NCI-H510A (cell line): ENCODE data around the gene BEST2.

Source experiments
- DNase-seq: peaks from one replicate; lab custom pipeline; 2025; lab: John Stamatoyannopoulos, UW

BEST2 gene

DNA sequence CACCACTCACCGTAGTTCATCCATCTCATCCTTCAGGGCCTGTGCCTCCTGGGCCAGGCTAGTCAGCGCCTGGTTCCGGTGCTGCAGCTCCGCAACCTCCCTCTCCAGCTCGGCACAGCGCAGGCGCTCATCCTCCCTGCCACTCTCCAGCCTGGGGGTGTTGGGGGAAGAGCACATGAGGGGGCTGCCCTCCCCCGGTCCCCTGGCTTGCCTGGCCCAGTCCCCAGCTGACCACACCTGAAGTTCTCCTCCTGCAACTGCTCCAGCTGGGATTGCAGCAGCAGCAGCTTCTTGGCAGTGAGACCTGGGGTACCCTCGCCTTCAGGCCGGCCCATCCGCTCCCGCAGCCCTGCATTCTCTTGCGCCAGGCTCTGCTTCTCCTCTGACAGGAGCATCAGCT, 19.3 kb downstream of the BEST2 start:
- DNase-seq, result no peak

DNA sequence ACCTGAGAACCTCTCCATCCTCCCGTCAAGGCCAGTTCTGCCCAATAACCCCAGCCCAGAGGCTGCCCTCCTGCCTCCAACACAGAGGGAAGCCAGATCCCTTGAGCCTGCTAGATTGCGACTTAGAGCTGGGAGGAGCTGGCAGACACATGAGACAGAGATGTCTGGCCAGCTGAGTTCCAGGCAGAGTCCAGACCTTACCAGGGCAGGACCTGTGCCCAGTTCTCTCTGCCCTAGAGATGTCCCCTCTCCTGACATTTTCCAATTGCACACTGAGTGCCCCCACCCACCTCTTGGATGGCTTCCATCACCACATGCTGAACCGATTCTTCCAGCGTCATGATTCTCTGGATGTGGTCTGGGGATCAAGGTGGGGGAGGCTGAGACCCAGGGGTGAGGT, 20.7 kb downstream of the BEST2 start:
- no peak for DNase-seq

DNA sequence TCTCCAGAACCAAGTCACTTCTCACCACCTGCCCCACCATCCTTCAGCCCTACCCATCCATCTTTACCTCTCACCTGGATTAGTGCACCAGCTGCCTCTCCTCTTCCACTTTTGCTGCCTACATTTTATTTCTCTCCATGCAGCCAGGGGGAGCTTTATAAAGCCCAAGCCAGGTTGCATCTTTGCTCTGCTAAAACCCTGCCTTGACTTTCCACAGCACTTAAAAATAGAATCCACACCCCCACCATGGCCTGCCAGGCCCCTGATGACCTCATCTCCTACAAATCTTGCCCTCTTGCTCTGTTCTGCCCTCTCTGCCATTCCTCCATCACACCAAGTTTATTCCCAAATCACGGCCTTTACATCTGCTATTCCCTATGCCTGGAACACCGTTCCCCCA, 22.0 kb downstream of the BEST2 start:
- no peak for DNase-seq

DNA sequence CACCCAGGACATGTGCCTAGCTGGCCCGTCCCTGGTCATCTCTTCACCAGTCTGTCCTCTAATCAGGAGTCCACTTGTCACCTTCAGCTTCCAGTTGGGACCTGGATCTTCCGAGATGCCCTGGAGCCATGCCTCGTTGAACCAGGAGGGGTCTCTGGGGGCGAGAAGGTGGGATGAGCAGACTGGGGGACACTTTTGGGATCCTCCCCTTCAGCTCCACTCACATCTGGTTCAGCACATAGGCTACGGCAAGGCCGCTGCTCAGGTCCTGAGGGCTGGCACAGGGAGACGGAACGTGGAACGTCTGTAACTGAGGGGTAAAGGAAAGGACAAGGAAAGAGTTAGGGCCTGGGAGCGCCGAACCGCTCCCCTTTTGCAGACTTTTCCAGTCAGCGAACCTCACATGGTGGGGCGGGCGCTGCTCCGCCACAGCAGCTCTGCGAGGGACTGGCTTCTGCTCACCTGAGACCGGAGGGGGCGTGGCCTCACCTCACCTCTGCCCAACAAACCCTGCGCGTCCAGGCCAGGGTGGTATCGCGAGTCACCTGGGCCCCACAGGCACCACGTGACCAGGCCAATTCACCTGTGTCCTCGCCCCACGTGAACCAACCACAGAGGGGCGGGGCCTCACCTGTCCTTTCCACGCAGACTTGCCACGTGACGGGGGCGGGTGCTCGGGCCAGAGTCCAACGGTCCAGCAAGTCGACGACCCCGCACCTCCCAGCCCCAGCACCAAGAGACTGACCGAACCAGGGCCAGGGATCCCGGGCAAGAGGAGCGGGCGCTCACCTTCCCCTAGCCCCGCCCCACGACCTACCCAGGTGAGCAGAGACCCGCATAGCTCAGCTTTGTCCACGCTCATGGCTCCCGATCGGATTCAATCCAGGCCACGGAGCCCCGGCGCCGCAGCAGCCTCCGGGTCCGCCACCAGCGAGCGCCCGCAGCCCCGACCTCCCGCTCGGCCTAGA, 23.3 kb downstream of the BEST2 start, which contains the start of gene HOOK2:
Gene HOOK2, minus strand, starts transcription at position 965 of the 968 bp plus-strand sequence. Its CDS starts 103 bp downstream, at position 862.
- peak; percentile 91 for DNase-seq

DNA sequence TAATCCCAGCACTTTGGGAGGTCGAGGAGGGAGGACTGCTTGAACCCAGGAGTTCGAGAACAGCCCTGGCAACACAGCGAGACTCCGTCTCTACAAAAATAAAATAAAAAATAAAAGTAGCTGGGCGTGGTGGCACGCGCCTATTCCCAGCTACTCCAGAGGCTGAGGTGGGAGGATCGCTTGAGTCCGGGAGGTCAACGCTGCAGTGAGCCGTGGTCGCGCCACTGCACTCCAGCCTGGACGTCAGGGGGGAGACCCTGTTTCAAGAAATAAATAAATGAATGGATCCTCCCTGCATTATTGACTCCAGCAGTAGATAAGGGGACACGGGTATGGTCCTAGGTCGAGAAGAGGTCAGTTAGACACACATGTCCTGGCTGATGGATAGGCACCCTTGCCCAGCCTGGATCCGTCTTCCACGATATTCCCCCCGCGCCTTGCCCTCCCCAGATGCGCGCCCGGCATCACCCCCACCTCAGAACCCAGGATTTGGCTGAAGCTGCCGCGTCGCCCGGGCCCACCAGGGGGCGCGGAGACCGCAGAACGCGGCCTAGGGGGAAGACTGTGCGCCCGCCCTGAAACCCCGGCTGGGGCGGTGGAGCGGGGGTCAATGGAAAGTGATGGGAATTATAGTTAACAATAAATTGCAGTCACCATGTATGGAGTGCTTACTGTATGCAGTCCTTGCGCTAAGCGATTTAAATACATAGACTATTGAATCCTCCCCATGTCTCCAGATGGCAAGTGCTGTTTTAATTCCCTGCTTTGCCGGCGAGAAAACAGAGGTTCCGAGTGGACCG, 25.8 kb downstream of the BEST2 start:
- peak; percentile 62 for DNase-seq

DNA sequence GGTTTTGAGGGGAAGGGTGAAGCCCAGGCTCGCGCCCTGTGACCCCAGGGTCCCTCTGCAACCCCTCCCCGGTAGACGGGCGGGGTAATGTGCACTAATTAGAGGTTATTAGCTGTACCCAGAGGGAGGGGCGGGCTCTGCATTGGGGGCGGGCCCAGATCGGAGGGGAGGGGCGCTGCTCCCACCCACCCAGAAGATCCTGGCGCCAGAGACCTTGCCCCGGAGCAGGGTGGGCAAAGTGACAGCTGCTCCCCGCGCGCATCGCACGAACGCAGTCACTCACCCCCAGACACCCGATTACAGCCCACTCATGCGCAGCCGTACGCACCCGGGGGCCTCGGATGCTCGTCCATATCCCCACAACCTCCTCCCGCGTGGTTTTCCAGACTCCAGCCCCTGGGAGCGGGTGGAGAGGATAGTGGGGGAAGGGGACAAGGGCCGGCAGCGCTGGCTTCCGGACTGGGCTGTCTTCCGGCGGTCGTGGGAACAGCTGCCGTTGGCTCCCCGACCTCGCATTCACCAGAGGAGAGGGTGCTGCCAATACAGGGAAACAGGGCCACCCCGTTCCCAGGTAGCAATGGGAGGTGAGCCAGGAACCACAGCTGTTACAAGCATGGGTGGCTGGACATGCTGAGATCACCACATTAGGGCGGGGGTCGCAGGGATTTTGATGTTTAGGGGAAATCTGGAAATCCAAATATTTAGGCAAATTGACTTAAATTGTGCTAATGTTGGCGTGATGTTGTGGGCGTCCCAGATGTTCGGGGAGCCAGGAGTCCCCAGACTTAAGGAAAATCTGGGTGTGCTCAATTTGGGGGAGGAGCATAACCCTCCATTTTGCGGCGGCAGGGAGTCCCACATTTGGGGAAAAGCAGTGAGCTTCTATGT, 26.7 kb downstream of the BEST2 start:
- peak; percentile 67 for DNase-seq

DNA sequence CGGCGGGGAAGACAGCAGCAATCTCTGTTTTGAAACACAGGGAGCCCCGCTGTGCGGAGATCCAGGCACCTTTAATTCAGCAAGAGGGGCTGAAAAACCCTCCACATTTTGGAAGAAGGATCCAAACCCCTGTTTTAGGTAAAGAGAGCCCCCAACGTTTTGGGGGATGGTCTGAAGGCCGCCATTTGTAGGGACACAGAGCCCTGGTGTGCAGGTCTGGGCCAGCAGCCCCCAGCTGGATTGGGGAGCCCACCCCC, 27.2 kb downstream of the BEST2 start:
- no peak for DNase-seq

DNA sequence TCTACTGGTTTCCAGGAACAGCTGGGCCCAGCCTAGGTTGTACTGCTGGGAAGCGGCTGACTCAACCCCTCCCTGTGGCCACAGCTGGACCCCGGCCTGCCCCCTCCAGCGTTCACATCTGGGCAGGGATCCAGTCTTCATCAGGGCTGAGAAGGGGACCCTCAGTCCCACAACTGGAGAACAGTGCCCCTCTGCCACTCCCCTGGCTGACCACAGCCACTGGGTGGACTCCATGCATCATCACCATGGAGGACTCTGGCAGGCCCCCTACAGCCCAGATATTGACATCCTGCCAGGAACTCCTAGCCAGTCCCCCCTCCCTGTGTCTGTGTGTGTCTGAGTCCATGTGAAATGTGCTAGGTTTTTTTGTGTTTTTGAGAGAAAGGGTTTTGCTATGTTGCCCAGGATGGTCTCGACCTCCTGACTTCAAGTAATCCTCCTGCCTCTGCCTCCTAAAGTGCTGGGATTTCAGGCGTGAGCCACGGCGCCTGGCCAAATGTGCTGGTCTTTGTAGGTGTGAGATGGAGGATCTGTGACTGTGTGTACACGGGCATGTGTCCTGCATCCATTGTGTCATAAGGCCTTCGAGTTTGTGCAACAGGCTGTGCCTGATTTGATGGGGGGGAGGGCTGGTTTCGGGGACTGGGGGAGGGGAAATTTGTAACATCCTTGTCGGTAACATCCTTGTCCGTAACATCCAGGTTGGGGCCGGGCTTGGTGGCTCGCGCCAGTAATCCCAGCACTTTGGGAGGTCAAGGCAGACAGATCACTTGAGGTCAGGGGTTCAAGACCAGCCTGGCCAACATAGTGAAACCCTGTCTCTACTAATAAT, 27.8 kb downstream of the BEST2 start:
- DNase-seq, result no peak

DNA sequence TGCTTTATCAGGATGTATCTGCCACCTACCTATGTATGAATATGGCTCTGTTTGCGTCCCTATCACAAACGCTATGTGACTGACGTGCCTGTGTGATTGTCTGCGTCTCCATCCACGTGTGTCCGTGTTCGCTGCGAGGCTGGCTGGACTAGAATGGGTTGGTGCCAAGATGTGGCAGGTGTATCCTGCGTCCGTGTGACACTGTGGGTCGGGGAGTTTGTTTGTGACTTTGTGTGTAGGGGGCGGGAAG, 30.5 kb downstream of the BEST2 start:
- no peak for DNase-seq

DNA sequence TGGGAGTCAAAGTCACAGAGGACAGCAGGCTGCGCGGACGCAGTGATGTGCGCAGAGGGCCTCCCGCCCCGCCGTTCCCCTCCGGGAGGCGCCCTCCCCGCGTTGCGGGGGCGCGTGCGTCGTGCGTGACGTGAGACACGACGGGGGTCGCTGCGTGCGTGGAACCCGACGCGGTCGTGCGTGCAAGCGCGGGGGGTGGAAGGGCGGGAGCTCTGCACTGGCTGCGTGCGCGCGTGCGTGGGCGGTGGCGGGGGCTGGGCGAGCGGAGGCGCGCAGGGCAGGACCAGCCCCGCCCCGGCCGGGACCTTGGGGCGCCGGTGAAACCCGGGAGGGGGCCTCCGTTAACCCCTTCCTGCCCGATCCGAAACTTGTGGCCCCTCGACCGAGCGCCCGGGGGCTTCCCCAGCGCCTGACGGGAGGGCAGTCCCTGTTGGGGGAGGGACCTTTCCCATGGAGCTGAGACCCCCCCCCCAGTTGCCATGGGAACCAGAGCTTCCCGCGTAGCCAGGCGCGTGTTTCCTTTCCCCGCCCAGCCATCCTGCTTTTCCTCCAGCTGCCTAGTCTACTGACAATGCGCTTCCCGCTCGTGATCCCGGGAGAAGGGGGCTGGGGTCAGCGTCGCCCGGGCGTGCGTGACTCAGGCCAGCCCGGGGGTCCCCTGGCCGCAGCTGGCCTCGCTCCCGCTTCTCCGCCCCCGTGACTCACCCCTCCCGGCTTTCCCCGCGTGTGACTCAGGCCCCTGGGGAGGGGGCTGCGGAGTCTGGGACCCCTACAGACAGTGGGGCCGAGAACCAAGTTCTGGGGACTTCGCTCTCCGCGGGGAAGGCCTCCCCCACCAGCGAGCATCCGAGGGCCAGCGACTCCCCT, 31.1 kb downstream of the BEST2 start:
- DNase-seq, result no peak

DNA sequence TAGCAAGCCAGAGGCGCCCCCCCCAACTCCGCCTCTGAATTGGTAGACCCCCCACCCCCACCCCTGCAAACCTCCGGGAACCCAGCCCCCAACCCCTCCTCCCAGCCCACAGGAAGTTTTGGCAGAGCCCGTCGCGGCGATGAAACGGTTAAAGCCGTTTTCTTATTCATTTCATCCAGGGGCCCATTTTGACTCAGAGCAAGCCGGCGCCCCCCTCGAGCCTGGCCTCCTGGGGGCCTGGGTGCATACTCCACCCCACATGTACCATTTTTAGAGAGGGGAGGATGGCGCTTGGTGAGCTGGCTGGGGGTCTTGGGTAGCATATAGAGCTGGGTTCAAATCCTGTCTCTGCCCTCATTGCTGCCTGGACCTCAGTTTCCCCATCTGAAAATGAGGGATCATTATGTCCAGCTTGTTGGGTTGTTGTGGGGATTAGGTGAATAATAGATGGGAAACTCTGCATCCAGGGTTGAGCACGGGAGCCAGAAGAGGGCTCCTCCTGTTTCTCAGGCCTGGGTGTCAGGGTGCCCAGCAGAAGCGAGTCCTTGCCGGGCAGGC, 31.8 kb downstream of the BEST2 start:
- DNase-seq, result no peak

DNA sequence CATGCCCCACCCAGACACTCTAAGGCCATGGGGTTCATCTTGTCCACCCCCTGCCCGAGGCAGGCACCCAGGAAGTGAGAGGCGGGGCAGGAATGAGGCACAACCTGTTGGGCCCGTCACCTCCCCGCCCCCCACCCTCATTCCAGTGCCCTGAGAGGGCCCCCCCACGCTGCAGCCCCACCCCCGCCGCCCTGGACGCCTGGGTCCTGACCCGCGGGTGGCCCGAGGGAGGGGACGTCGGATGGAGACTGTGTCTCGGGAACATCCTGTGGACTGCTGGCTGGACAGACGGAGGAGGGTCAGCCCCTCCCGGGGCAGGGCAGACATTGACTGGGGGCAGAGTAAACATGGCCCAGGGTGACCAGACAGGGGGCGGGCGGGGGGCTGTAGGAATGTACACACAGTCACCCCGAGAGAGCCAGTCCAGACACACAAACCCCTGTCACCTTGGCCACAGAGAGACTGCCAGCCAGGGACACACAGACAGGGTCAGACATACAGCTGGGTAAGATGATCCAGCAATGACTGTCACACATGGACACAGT, 32.3 kb downstream of the BEST2 start:
- no peak for DNase-seq

DNA sequence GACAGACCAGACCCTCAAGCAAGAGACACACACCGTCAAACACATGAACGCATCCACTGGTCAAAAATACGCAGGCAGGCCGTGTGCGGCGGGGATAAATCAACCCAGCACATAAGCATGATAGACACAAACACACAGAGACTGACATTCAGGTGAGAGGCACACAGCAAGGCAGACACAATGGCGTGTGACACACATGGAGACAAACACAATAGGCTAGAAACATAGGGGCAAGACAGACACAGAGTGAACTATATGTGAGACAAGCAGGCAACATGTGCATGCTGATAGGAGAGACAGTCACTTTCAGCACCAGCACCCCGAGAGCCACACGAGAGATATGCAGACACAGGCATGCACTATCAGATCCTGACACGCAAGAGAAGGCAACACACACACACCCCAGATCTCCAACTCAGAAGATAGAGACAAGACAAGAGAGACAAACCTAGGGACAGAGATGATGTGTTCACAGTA, 32.8 kb downstream of the BEST2 start:
- no peak for DNase-seq

DNA sequence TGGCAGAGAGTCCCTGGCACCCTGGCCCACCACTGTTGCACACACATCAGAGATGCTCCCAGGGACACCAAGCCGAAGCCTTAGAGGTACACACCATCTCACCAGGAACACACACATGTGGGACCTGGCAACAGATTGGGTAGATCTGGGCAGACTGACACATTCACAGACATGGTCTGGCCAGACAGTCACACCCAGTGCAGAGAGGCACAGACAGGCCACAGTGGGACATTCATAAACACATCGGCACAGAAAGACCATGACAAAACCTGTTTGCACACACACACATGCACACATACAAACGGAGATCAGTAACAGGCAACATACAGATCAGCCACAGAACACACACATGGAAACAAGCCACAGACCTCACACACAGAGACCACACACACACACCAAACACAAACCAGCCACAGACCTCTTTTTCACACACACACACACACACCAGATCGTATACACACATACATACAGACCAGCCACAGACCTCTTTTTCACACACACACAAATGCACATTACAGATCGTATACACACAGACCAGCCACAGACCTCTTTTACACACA, 33.4 kb downstream of the BEST2 start:
- DNase-seq, result no peak

DNA sequence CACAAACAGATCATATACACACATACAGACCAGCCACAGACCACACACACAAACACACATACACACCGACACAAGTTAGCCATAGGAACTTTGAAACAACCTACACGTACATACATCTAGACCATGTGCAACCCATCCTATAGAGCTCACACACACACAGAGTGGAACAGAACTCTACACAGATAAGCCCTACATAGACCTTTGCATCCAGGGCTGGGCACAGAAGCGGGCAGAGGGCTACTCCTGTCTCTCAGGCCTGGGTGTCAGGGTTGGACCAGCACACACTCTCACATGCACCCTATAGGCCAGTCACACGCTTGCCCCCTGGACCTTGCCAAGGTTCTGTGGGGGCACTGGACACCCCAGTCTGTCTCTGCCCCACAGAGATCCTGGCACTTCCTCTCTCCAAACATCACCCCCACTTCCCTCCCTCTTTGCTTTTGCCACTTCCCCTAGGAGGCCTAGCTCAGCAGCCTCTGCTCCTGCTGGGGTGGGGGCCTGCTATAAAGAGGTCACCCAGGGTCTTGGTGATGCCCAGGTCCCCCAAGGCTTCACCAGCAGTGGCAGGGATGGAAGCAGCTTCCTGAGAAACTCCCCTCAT, 33.9 kb downstream of the BEST2 start:
- DNase-seq, result no peak

DNA sequence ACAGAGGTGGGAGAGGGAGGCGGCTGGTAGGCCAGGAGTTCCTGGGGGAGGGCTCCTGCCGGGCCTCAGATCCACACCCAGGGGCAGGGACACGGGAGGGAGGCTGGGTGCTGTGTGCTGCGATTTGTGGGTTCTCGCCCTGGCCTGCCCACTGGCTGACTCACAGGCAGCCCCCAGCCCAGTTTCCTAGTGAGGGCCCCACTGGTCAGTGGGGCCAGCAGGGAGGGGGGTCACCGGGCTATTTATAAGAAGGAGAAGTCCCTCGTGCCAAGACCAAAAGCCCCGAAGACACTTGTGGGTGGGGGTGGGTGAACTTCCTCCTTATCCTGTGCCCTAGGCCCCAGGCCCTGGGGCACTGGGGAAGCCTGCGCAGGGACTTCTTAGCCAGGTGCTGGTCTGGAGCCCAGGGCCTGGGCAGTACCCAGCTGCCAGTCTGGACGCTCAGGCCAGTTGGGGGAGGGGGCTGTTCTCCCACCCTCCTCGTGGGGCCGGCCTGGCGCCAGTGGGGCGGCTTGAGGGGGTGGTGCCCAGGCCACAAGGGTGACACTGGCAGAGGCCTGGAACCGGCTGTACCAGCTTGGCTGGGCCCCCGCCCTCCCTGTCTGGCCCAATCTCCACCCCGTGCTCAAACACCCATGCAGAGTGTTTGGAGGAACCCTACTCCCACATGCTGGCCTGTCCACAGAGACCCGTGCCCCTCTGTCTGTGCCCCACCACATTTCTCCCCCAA, 34.7 kb downstream of the BEST2 start:
- no peak for DNase-seq

DNA sequence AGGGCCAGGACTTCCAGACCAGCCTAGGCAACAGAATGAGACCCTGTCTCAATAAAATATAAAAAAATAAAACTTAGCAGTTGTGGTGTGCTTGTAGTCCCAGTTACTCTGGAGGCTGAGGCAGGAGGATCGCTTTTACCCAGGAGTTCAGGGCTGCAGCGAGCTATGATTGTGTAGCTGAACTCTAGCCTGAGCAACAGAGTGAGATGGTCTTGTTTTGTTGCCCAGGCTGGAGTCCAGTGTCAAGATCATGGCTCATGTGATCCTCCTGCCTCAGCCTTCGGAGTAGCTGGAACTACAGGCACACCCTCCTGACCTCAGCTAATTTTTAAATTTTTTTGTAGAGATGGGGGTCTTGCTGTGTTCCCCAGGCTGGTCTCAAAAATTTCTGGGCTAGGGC, 35.4 kb downstream of the BEST2 start:
- no peak for DNase-seq

DNA sequence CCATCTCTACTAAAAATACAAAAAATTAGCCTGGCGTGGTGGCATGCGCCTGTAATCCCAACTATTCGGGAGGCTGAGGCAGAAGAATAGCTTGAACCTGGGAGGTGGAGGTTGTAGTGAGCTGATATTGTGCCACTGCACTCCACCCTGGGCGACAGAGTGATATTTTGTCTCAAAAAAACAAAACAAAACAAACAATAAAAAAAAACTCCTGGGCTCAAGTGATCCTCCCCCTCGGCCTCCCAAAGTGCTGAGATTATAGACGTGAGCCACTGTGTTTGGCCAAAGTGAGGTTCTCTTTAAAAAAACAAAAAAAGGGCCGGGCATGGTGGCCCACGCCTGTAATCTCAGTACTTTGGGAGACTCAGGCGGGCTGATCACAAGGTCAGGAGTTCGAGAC, 35.9 kb downstream of the BEST2 start:
- DNase-seq, result no peak
